Left lung (tissue), 10 donors: ENCODE results near the gene UBE3B. TPM values are rescaled to one million over a fixed set of nuclear protein-coding genes. Genes with fewer than 3 reads are reported as not detected.

Experiments used
- ATAC-seq: fragments of 200-7000 bp; cut with Tn5 transposase; one replicate; pipeline ENCODE4 v1.9.1; 2020; ENCODE audit warnings: moderate library complexity
- DNase-seq, 4 donors: peaks; one replicate each; pipeline ENCODE4 v3.0.0-alpha.2; 2013 to 2020
- H3K27ac ChIP-seq, 2 donors: fragments of 200-600 bp; sonication (generic) in 1 of 2; one replicate each; pipeline versions ENCODE4 v1.5.0 to v1.8.0; 2020 to 2021
- H3K27me3 ChIP-seq, 2 donors: fragments of 200-600 bp; sonication (generic) in 1 of 2; one replicate each; pipeline versions ENCODE4 v1.5.0 to v1.8.0; 2020 to 2021
- H3K36me3 ChIP-seq, 2 donors: fragments of 200-600 bp; sonication (generic) in 1 of 2; one replicate each; pipeline versions ENCODE4 v1.5.0 to v1.8.0; 2020 to 2021
- H3K4me1 ChIP-seq, 2 donors: fragments of 200-600 bp; one replicate each; pipeline ENCODE4 v1.8.0; 2021
- H3K4me3 ChIP-seq, 2 donors: fragments of 200-600 bp; sonication (generic) in 1 of 2; one replicate each; pipeline versions ENCODE4 v1.5.0 to v1.8.0; 2020 to 2021; ENCODE audit warnings: mild to moderate bottlenecking in 1 of 2
- H3K9me3 ChIP-seq, 2 donors: fragments of 200-600 bp; sonication (generic) in 1 of 2; one replicate each; pipeline versions ENCODE4 v1.5.0 to v1.8.0; 2020 to 2021
- CTCF ChIP-seq, 2 donors: fragments of 200-600 bp; sonication (generic) in 1 of 2; IDR thresholded peaks; one replicate each; pipeline versions ENCODE4 v1.5.0 to v1.8.0; 2021; ENCODE audit warnings: antibody characterized with exemption in 2 of 2
- intact Hi-C, 2 donors: fragments of 100-400 bp; cut with DNase I; formaldehyde crosslinking; loops; one replicate each; pipeline versions ENCODE4 v1.11.2 to v1.14.2; 2022
- polyA plus RNA-seq, 6 donors: library from polyadenylated mRNA; unstranded; fragments of 120-200 nt; gene quantifications; one replicate each; pipeline ENCODE4 v1.2.1, GENCODE V29; 2013; ENCODE audit not compliant: insufficient read length in 6 of 6
- total RNA-seq, 2 donors: library from RNA; stranded (reverse); fragmentation: NEBNext Ultra II Directional; extraction: Animal tissue kit (Norgen Biotek cat#: 25700); gene quantifications; one replicate each; pipeline ENCODE4 v1.2.1, GENCODE V29; 2021
- donor health status: DM: no; HTN: yes; CAD: no.
- donor health status: DM: no; HTN: no; CAD: no.

UBE3B gene
- total and polyA plus RNA-seq, 8 donors = 30.5 to 42.5 (median 34.3) TPM

- Histone ChIP-seq H3K4me1 (peaks cover 19 to 32% of the 10 kb centered on the region in 2 donors), H3K9me3 (no peaks in the 10 kb centered on the region), H3K36me3 (peaks cover 0 to 29% of the 10 kb centered on the region in 2 donors), H3K27me3 (no peaks in the 10 kb centered on the region), H3K27ac (no peak overlapping the region), H3K4me3 (no peak overlapping the region)
- ATAC-seq (no peak), DNase-seq (no peak)
- TF ChIP-seq CTCF (IDR thresholded peaks at IDR 0.05) = no peak
- intact Hi-C loops = no loop called here
Measured at GRCh38 chr12:109480356-109480755, 2.9 kb downstream of the UBE3B start.

GRCh38 chr12:109481863-109482262 is 4.4 kb downstream of the UBE3B start:
- no peak for DNase-seq
- Histone ChIP-seq H3K4me3 (no peak overlapping the region), H3K36me3 (peaks cover 0 to 44% of the 10 kb centered on the region in 2 donors), H3K27me3 (no peaks in the 10 kb centered on the region), H3K4me1 (peaks cover 9 to 18% of the 10 kb centered on the region in 2 donors), H3K27ac (no peak overlapping the region), H3K9me3 (no peaks in the 10 kb centered on the region)
- no peak for ATAC-seq
- no peak for TF ChIP-seq CTCF (IDR thresholded peaks at IDR 0.05)
- intact Hi-C loops = no loop called here

GRCh38 chr12:109482491-109482890 is 5.1 kb downstream of the UBE3B start:
- Histone ChIP-seq H3K4me3 (no peak overlapping the region), H3K27me3 (no peaks in the 10 kb centered on the region), H3K9me3 (no peaks in the 10 kb centered on the region), H3K4me1 (peaks cover 9 to 18% of the 10 kb centered on the region in 2 donors), H3K27ac (no peak overlapping the region), H3K36me3 (peaks cover 0 to 50% of the 10 kb centered on the region in 2 donors)
- DNase-seq = no peak
- no peak for ATAC-seq
- intact Hi-C loops = no loop called here
- no peak for TF ChIP-seq CTCF (IDR thresholded peaks at IDR 0.05)

- ATAC-seq (no peak), DNase-seq (no peak)
- Histone ChIP-seq H3K4me3 (no peak overlapping the region), H3K27me3 (no peaks in the 10 kb centered on the region), H3K27ac (no peak overlapping the region), H3K9me3 (no peaks in the 10 kb centered on the region), H3K4me1 (peaks cover 9 to 18% of the 10 kb centered on the region in 2 donors), H3K36me3 (peaks cover 0 to 54% of the 10 kb centered on the region in 2 donors)
- intact Hi-C loops = no loop called here
- TF ChIP-seq CTCF (IDR thresholded peaks at IDR 0.05) = no peak
Measured at GRCh38 chr12:109482894-109483293, 5.5 kb downstream of the UBE3B start.

GRCh38 chr12:109483346-109483745 is 5.9 kb downstream of the UBE3B start:
- no peak overlapping the region for H3K27ac ChIP-seq
- H3K4me1 ChIP-seq = peaks cover 5 to 14% of the 10 kb centered on the region in 2 donors
- DNase-seq (no peak), ATAC-seq (no peak)
- H3K4me3 ChIP-seq = no peak overlapping the region
- TF ChIP-seq CTCF (IDR thresholded peaks at IDR 0.05) = no peak
- H3K27me3 ChIP-seq = no peaks in the 10 kb centered on the region
- intact Hi-C loops = no loop called here
- no peaks in the 10 kb centered on the region for H3K9me3 ChIP-seq
- peaks cover 0 to 59% of the 10 kb centered on the region in 2 donors for H3K36me3 ChIP-seq
